Liver (tissue), 2 donors: Measurements from ENCODE around the gene GNE.
A peak's percentile ranks its signal among the peaks of the same experiment; 100 is the strongest.
"Not testable (repeated sequence)": the region's sequence is repeated elsewhere in the genome, so short reads cannot be mapped to it uniquely, and the experiment has no call there.

Experiments used
- CTCF ChIP-seq: fragments of 150-350 bp; IDR thresholded peaks from 2 replicates; pipeline ENCODE4 v1.5.1; 2017; ENCODE audit warnings: improper control_type of control experiment, low read depth, low read length; ENCODE audit not compliant: missing input control
- ZBTB33 ChIP-seq: IDR thresholded peaks from 2 replicates; pipeline ENCODE4 v1.6.1; 2016; ENCODE audit warnings: antibody characterized with exemption
- donor health status: healthy.

- not testable (repeated sequence) for TF ChIP-seq CTCF
- peak; percentile 32 for TF ChIP-seq ZBTB33
These were observed 15.1 kb upstream of the GNE start for GRCh38 chr9:36273354-36273753.
